ENCODE data around the gene EFCAB8.
A peak's percentile ranks its signal among the peaks of the same experiment; 100 is the strongest.
"Not testable (repeated sequence)": the region's sequence is repeated elsewhere in the genome, so short reads cannot be mapped to it uniquely, and the experiment has no call there.

EFCAB8 gene

GRCh38 chr20:32886652-32887051 is 27.9 kb downstream of the EFCAB8 start:
- DNase-seq (ENCODE audit: low read depth), result no peak

GRCh38 chr20:32887492-32887891 is 28.8 kb downstream of the EFCAB8 start:
- DNase-seq (ENCODE audit: low read depth), result no peak

GRCh38 chr20:32888636-32889035 is 29.9 kb downstream of the EFCAB8 start:
- DNase-seq (ENCODE audit: low read depth), result no peak

GRCh38 chr20:32889281-32889680 is 30.6 kb downstream of the EFCAB8 start:
- DNase-seq (ENCODE audit: low read depth), result no peak

- no peak for DNase-seq (ENCODE audit: low read depth)
Measured at GRCh38 chr20:32891491-32891890, 32.8 kb downstream of the EFCAB8 start.

- DNase-seq (ENCODE audit: low read depth), result no peak
Measured at GRCh38 chr20:32891926-32892660, 33.4 kb downstream of the EFCAB8 start.

GRCh38 chr20:32893263-32894025 is 34.7 kb downstream of the EFCAB8 start:
- no peak for DNase-seq (ENCODE audit: low read depth)

- DNase-seq (ENCODE audit: low read depth), result no peak
Measured at GRCh38 chr20:32894026-32894483, 35.3 kb downstream of the EFCAB8 start.

GRCh38 chr20:32894711-32895355 is 36.1 kb downstream of the EFCAB8 start:
- no peak for DNase-seq (ENCODE audit: low read depth)

GRCh38 chr20:32896521-32897280 is 38.0 kb downstream of the EFCAB8 start:
- DNase-seq (ENCODE audit: low read depth), result no peak

- no peak for DNase-seq (ENCODE audit: low read depth)
Measured at GRCh38 chr20:32898729-32899128, 40.0 kb downstream of the EFCAB8 start.

- DNase-seq (ENCODE audit: low read depth), result peak; percentile 36
Measured at GRCh38 chr20:32902456-32903420, 44.0 kb downstream of the EFCAB8 start.

GRCh38 chr20:32903666-32904175 is 45.0 kb downstream of the EFCAB8 start:
- DNase-seq (ENCODE audit: low read depth), result no peak

GRCh38 chr20:32904678-32905077 is 46.0 kb downstream of the EFCAB8 start:
- DNase-seq (ENCODE audit: low read depth), result not testable (repeated sequence)

GRCh38 chr20:32906200-32906599 is 47.5 kb downstream of the EFCAB8 start:
- no peak for DNase-seq (ENCODE audit: low read depth)

GRCh38 chr20:32906871-32907495 is 48.3 kb downstream of the EFCAB8 start:
- DNase-seq (ENCODE audit: low read depth), result no peak

- DNase-seq (ENCODE audit: low read depth), result no peak
Measured at GRCh38 chr20:32907886-32908285, 49.2 kb downstream of the EFCAB8 start.

GRCh38 chr20:32908334-32909292 is 49.9 kb downstream of the EFCAB8 start:
- peak; percentile 39 for DNase-seq (ENCODE audit: low read depth)

GRCh38 chr20:32909451-32909850 is 50.7 kb downstream of the EFCAB8 start:
- DNase-seq (ENCODE audit: low read depth), result no peak

All from stimulated activated CD8-positive, alpha-beta memory T cell treated with anti-CD3 and anti-CD28 coated beads, Interleukin-12 subunit alpha, Interleukin-12 subunit beta, amount 100 ng/mL, for 4 hours (primary cell).